Mammary epithelial cell (primary cell): ENCODE data around the gene DEDD2.

Experiments used
- EZH2 ChIP-seq: IDR thresholded peaks from 2 replicates; pipeline ENCODE4 v1.6.1; 2012; ENCODE audit warnings: low read length, inconsistent platforms, borderline replicate concordance
- TF ChIP-seq, protein P1 (sequence below), 2 donors: IDR thresholded peaks in 1 of 2; conservative IDR thresholded peaks in 1 of 2; 2 replicates each; pipeline ENCODE4 v1.5.1; 2011 to 2012; ENCODE audit warnings: inconsistent platforms in 2 of 2, low read length in 2 of 2, mild to moderate bottlenecking in 2 of 2, control low read depth in 1 of 2, low read depth in 1 of 2; ENCODE audit not compliant: insufficient read depth in 1 of 2; ENCODE audit errors: extremely low read depth in 1 of 2

DNA sequence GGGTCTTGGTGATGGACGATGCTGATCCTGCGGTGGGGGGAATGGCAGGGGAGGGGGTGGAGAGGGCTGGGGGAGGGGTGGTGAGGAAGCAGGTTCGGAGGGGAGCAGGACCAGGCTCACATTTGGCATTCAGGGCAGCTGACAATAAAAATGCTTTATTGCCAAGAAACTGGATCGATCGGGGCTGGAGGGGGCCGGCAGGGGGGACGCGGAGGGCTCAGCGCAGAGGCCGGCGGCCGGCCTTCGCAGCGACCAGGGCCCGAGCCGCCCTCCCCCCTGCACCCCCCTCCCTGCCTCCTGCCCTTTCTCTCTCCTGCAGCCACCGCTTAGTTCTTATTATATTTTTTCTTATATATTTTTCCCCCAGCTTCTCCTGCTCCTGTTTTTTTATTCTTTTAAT, 67.1 kb downstream of the DEDD2 start:
- TF ChIP-seq, protein P1, sequence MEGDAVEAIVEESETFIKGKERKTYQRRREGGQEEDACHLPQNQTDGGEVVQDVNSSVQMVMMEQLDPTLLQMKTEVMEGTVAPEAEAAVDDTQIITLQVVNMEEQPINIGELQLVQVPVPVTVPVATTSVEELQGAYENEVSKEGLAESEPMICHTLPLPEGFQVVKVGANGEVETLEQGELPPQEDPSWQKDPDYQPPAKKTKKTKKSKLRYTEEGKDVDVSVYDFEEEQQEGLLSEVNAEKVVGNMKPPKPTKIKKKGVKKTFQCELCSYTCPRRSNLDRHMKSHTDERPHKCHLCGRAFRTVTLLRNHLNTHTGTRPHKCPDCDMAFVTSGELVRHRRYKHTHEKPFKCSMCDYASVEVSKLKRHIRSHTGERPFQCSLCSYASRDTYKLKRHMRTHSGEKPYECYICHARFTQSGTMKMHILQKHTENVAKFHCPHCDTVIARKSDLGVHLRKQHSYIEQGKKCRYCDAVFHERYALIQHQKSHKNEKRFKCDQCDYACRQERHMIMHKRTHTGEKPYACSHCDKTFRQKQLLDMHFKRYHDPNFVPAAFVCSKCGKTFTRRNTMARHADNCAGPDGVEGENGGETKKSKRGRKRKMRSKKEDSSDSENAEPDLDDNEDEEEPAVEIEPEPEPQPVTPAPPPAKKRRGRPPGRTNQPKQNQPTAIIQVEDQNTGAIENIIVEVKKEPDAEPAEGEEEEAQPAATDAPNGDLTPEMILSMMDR (conservative IDR thresholded peaks at IDR 0.05 in 1 of 2, IDR thresholded peaks at IDR 0.05 in 1 of 2; ENCODE audit: extremely low read depth in 1 of 2, insufficient read depth in 1 of 2, low read depth in 1 of 2, low read length in 2 of 2): no peak
- TF ChIP-seq EZH2: no peak
